Urothelium cell line (cell line): ENCODE results near the gene LURAP1L.
"Not testable (repeated sequence)": the region's sequence is repeated elsewhere in the genome, so short reads cannot be mapped to it uniquely, and the experiment has no call there.

Experiments
- DNase-seq: peaks from one replicate; pipeline ENCODE4 v3.0.0; 2011; ENCODE audit warnings: low spot score, mixed read lengths
- FAIRE-seq: peaks from 2 replicates; lab custom pipeline; 2011; peaks lifted over from hg19 to GRCh38; lab: Jason Lieb, UNC

The LURAP1L gene

GRCh38 chr9:12851341-12852090, 76.7 kb downstream of the LURAP1L start:
- FAIRE-seq: no peak
- DNase-seq: no peak

GRCh38 chr9:12853051-12853450, 78.2 kb downstream of the LURAP1L start:
- no peak for FAIRE-seq
- DNase-seq: no peak

GRCh38 chr9:12854221-12854620, 79.4 kb downstream of the LURAP1L start:
- DNase-seq (no peak), FAIRE-seq (no peak)

- FAIRE-seq (no peak), DNase-seq (no peak)
Observed at GRCh38 chr9:12855066-12855465, 80.2 kb downstream of the LURAP1L start.

- DNase-seq (no peak), FAIRE-seq (no peak)
Observed at GRCh38 chr9:12856603-12857002, 81.8 kb downstream of the LURAP1L start.

GRCh38 chr9:12859704-12860251, 85.0 kb downstream of the LURAP1L start:
- FAIRE-seq: no peak
- DNase-seq: peak; percentile 21

GRCh38 chr9:12860998-12861397, 86.2 kb downstream of the LURAP1L start:
- FAIRE-seq (no peak), DNase-seq (no peak)

- no peak for DNase-seq
- FAIRE-seq: no peak
Observed at GRCh38 chr9:12862611-12863410, 88.0 kb downstream of the LURAP1L start.

- FAIRE-seq: no peak
Observed at GRCh38 chr9:12863618-12864017, 88.8 kb downstream of the LURAP1L start.

GRCh38 chr9:12865380-12865779, 90.6 kb downstream of the LURAP1L start:
- DNase-seq, FAIRE-seq: not testable (repeated sequence)

More at GRCh38 chr9:12863618-12864017, 88.8 kb downstream of the LURAP1L start:
- no peak for DNase-seq
